GM12891 (cell line): Measurements from ENCODE around the gene ZNF496.
"Not testable (repeated sequence)": the region's sequence is repeated elsewhere in the genome, so short reads cannot be mapped to it uniquely, and the experiment has no call there.

Experiments used
- DNase-seq: peaks from one replicate; pipeline ENCODE4 v3.0.0; 2011; ENCODE audit warnings: low spot score; ENCODE audit not compliant: insufficient read length
- FAIRE-seq: peaks from 2 replicates; lab custom pipeline; 2011; peaks lifted over from hg19 to GRCh38; lab: Jason Lieb, UNC
- PAX5 ChIP-seq: IDR thresholded peaks from 2 replicates; pipeline ENCODE4 v1.6.1; 2011; ENCODE audit warnings: low read length, moderate library complexity, mild to moderate bottlenecking; ENCODE audit not compliant: insufficient read depth, severe bottlenecking
- POLR2A ChIP-seq: IDR thresholded peaks from 2 replicates; pipeline ENCODE4 v1.6.1; 2011; ENCODE audit warnings: low read depth, low read length, control low read depth
- POLR2AphosphoS5 ChIP-seq: IDR thresholded peaks from 2 replicates; pipeline ENCODE4 v1.6.1; 2011; ENCODE audit warnings: low read depth, low read length, control low read depth
- POU2F2 ChIP-seq: IDR thresholded peaks from 2 replicates; pipeline ENCODE4 v1.6.1; 2011; ENCODE audit warnings: low read depth, mild to moderate bottlenecking, control low read depth, low read length, moderate library complexity
- SPI1 ChIP-seq: IDR thresholded peaks from 2 replicates; pipeline ENCODE4 v1.6.1; 2011; ENCODE audit warnings: low read depth, low read length, control low read depth
- TAF1 ChIP-seq: IDR thresholded peaks from 2 replicates; pipeline ENCODE4 v1.6.1; 2011; ENCODE audit warnings: low read depth, low read length, control low read depth

The ZNF496 gene

GRCh38 chr1:247368490-247369145 is 37.0 kb upstream of the ZNF496 start:
- DNase-seq (no peak), FAIRE-seq (no peak)
- TF ChIP-seq TAF1: no peak

GRCh38 chr1:247367786-247368422 is 36.2 kb upstream of the ZNF496 start:
- no peak for FAIRE-seq
- no peak for TF ChIP-seq POLR2A
- TF ChIP-seq PAX5: no peak
- TF ChIP-seq POLR2AphosphoS5: no peak
- TF ChIP-seq POU2F2: no peak
- TF ChIP-seq TAF1: no peak
- TF ChIP-seq SPI1: no peak
- no peak for DNase-seq

GRCh38 chr1:247366926-247367645 is 35.4 kb upstream of the ZNF496 start:
- no peak for DNase-seq
- TF ChIP-seq SPI1 (no peak), PAX5 (no peak)
- FAIRE-seq: no peak

GRCh38 chr1:247366345-247366744 is 34.7 kb upstream of the ZNF496 start:
- DNase-seq, FAIRE-seq: not testable (repeated sequence)

GRCh38 chr1:247365023-247365422 is 33.4 kb upstream of the ZNF496 start:
- no peak for DNase-seq
- no peak for TF ChIP-seq POLR2A
- no peak for TF ChIP-seq SPI1
- no peak for TF ChIP-seq POU2F2
- no peak for TF ChIP-seq POLR2AphosphoS5
- no peak for TF ChIP-seq PAX5
- TF ChIP-seq TAF1: no peak
- FAIRE-seq: no peak

GRCh38 chr1:247363000-247363399 is 31.3 kb upstream of the ZNF496 start:
- not testable (repeated sequence) for DNase-seq, FAIRE-seq

GRCh38 chr1:247362153-247362552 is 30.5 kb upstream of the ZNF496 start:
- FAIRE-seq (no peak), DNase-seq (no peak)
- TF ChIP-seq SPI1 (no peak), POU2F2 (no peak), POLR2AphosphoS5 (no peak), POLR2A (no peak), PAX5 (no peak), TAF1 (no peak)

GRCh38 chr1:247360991-247361731 is 29.5 kb upstream of the ZNF496 start:
- TF ChIP-seq POLR2A (no peak), PAX5 (no peak), TAF1 (no peak), POU2F2 (no peak), SPI1 (no peak), POLR2AphosphoS5 (no peak)
- FAIRE-seq (no peak), DNase-seq (no peak)

GRCh38 chr1:247360116-247360898 is 28.6 kb upstream of the ZNF496 start:
- FAIRE-seq (no peak), DNase-seq (no peak)
- TF ChIP-seq POU2F2 (no peak), TAF1 (no peak), SPI1 (no peak), POLR2A (no peak), PAX5 (no peak), POLR2AphosphoS5 (no peak)

- TF ChIP-seq SPI1: no peak
- TF ChIP-seq POLR2AphosphoS5: no peak
- TF ChIP-seq TAF1: no peak
- no peak for TF ChIP-seq POU2F2
- TF ChIP-seq POLR2A: no peak
- TF ChIP-seq PAX5: no peak
- FAIRE-seq: no peak
- no peak for DNase-seq
Observed at GRCh38 chr1:247359559-247359958, 27.9 kb upstream of the ZNF496 start.
